Measurements from ENCODE around the gene PPFIA4. TPM values are rescaled to one million over a fixed set of nuclear protein-coding genes. Genes with fewer than 3 reads are reported as not detected.
"Not testable (repeated sequence)": the region's sequence is repeated elsewhere in the genome, so short reads cannot be mapped to it uniquely, and the experiment has no call there.

Gene PPFIA4
- total RNA-seq, 1 experiment from 2014 or later: 2.4 TPM

DNA sequence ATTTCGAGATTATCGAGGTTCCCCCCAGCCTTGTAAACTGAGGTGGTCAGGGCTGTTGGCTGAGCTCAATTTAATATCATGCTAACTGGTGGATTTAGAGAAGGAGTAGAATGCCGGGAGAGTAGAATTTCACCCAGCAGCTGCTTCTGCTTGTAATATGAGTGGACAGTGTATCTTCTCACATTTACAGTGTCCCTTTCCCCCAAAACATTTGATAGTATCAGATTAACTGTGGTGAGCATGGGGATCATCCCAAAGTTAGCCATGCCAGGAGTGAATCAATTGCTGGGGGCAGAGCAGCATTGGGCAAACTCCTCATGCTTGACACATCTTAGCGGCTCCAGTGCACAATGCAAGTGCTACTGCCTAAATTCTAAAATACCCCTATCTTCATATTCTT lies 9.2 kb upstream of the PPFIA4 start:
- no peak for DNase-seq (ENCODE audit: low read depth)

DNA sequence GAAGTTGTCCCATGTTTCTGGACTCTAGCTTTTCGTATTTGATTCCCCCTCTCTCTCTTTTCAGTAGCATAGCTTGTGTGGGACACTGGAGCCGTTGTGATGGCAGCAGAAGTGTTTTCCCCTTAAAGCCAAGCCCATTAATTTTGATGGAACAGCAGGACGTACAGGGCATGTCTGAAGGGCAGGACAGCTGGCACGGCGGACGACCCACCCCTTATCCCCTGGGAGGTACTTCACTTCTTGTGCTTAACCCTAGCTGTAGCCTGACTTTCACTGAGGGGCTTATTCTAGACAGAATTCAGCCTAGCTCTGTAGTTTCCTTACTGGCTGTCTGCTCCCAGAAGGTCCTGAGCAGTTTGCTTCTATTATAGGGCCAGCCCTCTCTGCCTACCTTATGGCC lies 8.6 kb upstream of the PPFIA4 start:
- DNase-seq (ENCODE audit: low read depth): no peak

- not testable (repeated sequence) for DNase-seq (ENCODE audit: low read depth)
Observed at GRCh38 chr1:203022855-203023254, 3.4 kb upstream of the PPFIA4 start.

DNA sequence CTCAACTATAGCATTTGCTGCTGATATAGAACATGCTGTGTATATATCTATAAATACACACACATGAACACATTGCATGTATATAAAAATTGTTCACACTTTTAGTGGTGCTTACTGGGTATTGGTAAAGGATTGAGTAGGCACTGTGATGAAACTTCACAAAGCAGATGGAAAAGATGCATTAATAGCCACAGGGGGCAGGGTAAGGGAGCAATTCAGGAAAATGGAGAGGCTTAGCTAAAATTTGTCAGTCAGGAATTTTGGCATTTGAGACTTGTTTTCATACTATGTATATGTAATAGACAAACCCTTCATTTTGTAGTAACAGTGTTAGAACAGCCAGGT lies 633 bp upstream of the PPFIA4 start:
- no peak for DNase-seq (ENCODE audit: low read depth)

- DNase-seq (ENCODE audit: low read depth): no peak
Observed at GRCh38 chr1:203026666-203027663, 674 bp downstream of the PPFIA4 start.

DNA sequence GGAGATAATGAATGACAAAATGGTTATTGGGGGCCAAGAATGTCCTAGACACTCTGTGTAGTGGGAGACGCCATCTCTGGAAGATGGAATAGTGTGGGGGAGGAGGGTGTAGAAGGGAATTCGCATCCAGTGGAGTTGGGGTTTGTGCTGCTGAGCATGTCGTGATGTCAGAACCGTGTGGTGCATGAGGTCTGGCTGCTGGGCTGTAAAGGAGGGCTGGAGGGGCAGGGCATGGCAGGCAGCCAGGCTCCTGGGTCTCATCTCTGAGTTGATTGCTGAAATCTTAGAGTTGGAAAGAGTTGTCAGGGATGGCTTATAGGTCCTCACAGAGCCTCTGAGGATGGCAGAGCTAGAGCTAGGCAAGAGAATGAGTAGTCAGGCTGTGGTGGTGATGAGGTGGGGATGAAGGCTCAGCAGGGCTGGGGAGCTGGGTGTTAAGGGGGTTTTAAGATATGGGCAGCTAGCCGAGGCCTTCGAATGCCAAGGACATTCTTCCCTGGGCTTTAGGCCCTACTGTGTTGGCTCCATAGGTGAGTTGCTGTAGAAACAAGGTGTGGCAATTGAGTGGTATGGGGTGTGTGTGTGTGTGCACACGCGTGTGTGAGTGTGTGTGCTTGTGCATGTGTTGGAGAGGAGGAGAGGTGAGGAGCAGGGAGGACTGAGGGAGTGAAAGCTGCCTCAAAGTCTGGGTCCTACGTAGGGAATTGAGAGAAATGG lies 1.9 kb downstream of the PPFIA4 start:
- DNase-seq (ENCODE audit: low read depth): no peak

GRCh38 chr1:203028784-203029553 lies 2.7 kb downstream of the PPFIA4 start:
- DNase-seq (ENCODE audit: low read depth): no peak

GRCh38 chr1:203031467-203031866 lies 5.2 kb downstream of the PPFIA4 start:
- DNase-seq (ENCODE audit: low read depth): no peak

DNA sequence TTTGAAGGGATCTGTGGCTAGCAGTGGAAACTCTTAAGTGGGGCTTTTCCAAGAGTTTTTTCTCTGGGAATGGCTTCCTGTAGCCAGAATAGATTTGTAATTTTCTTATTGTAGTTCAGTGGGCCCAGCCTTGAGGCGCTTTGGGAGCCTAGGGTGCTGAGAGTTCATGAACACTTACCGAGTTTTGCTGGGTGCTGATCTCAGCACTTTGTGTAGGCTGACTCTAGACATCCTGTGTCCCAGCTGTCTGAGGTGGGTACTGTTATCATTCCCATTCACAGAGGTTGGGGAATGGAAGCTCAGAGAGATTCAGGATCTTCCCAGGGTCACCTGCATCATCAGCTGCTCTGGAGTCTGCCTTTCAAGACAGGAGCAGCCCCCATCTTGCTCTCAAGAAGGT lies 7.0 kb downstream of the PPFIA4 start:
- no peak for DNase-seq (ENCODE audit: low read depth)

- DNase-seq (ENCODE audit: low read depth): no peak
Observed at GRCh38 chr1:203033917-203034316, 7.6 kb downstream of the PPFIA4 start.

GRCh38 chr1:203034422-203035110 lies 8.3 kb downstream of the PPFIA4 start:
- no peak for DNase-seq (ENCODE audit: low read depth)

DNA sequence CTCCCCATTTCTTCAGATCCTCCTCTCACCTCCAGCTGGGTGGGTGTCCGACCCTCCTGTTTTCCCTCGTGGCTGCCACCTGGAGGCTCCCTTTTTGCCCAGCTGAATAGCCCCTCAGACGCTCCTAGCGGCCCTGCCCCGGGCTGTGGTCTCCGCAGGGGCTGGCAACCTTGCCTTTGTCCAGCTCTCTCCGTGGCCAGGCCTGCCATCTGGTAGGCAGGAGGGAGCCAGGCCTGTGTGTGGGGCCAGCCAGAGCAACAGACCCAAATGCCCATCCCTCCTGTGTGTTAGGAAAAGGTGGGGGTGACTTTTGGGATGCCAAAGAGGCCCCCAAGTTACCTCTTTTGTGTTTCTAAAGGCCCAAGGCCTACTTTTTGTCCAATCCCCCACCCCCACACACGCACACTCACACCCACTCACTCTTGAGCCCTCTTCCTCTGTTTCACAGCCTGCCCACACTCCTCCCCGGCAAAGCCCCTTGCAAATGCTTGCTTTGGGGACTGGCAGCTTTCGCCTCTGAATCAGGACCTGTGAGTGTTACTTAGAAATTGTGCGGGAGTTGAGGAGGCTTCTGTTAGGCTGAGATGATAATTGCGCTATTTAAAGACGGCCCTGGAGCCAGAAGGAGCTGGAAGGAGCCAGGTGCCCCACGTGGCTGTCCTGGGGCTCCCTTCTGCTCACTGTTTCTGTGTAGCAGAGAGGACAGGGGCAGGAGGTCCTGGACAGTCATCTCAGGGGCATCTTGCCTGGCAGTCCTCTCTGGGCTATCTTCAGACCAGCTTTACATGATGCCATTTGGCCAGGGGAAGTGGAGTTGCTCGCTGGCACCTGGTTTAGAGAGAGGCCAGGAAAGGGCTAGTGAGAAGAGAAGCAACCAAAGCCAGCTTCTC lies 9.1 kb downstream of the PPFIA4 start:
- no peak for DNase-seq (ENCODE audit: low read depth)

GRCh38 chr1:203036135-203036534 lies 9.8 kb downstream of the PPFIA4 start:
- DNase-seq (ENCODE audit: low read depth): no peak

- DNase-seq (ENCODE audit: low read depth): no peak
Observed at GRCh38 chr1:203036537-203036936, 10.2 kb downstream of the PPFIA4 start.

- no peak for DNase-seq (ENCODE audit: low read depth)
Observed at GRCh38 chr1:203037509-203038190, 11.4 kb downstream of the PPFIA4 start.

GRCh38 chr1:203038217-203038741 lies 12.0 kb downstream of the PPFIA4 start:
- DNase-seq (ENCODE audit: low read depth): peak; percentile 90

DNA sequence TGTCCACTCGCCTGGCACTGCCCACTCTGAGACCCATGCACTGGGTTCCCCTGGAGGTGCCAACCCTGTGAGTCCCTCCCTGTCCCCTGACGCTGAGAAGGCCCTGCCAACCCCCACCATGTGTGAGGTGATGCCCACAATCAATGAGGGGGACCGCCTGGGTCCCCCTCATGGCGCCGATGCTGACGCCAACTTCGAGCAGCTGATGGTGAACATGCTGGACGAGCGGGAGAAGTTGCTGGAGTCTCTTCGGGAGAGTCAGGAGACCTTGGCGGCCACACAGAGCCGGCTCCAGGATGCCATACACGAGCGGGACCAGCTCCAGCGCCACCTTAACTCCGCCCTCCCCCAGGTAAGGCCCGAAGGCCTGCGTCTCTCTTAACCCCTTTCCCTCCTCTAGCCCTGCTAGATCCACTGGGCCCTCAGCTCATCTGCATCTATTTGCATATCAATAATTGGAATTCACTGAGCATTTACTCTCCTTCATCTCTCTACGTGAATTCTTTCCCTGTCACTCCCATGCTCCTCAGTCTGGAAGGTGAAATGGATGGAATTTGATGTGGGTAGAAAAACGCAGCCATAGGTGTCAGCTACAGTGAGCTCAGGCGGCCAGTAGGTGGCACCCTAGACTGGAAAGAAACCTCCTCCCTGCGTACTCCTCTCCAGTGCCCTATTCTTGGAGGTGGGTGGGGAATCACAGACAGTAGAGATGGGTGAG lies 12.8 kb downstream of the PPFIA4 start:
- DNase-seq (ENCODE audit: low read depth): peak; percentile 64

DNA sequence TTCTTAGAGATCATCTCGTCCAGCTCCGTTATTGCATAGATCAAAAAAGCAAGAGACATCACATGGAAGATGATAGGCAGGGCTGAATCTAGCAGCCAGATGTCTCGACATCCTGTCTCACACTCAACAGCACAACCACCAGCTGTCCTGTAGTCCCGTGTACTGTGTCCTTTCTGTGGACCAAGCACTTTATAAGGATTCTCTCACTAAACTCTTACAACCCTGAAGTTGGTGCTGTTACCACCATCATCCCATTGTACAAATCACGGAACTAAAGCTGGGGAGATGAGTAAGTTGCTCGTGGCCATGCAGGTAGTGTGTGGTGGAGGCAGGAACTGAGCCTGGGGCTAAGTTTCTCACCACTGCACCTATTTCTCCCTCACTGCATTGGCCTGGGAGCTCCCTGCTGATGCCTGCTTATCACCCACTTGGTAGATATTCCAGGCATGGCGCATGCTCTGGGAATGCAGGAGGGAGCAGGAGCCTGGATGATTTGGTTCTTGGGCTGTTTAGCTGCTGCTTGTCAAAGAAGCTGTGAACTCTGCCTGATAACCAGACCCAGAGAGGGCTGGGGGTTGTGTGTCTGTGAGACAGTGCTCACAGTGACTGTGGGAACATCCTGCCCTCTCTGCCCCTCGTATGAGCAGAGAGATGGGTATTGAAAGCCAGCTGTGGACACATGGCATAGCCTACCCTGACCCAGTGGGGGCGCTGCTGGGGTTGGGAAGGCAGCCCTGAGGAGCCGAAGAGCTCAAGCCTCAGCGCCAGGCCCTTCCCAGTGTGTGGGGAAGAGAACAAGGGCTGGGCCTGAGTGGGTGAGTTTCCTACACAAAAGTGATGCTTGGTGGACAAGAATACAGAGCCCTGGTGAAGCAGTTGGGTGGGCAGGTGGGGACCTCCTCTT lies 13.6 kb downstream of the PPFIA4 start:
- DNase-seq (ENCODE audit: low read depth): no peak

Measured in RPMI7951 (cell line).